Sigmoid colon (tissue), 7 donors: ENCODE measurements around the gene SLC2A13. TPM values are rescaled to one million over a fixed set of nuclear protein-coding genes. Genes with fewer than 3 reads are reported as not detected.

Source experiments
- DNase-seq: peaks from one replicate; pipeline ENCODE4 v3.0.0-alpha.2; 2019
- H3K27ac ChIP-seq, 4 donors: fragments of 200-600 bp; sonication (generic); one replicate each; pipeline ENCODE4 v1.5.1; 2016 to 2019; ENCODE audit warnings: mild to moderate bottlenecking in 1 of 4
- H3K27me3 ChIP-seq, 3 donors: fragments of 200-600 bp; sonication (generic); one replicate each; pipeline ENCODE4 v1.5.1; 2019; ENCODE audit warnings: mild to moderate bottlenecking in 1 of 3
- H3K36me3 ChIP-seq, 4 donors: fragments of 200-600 bp; sonication (generic); one replicate each; pipeline ENCODE4 v1.5.1; 2016 to 2019
- H3K4me1 ChIP-seq, 4 donors: fragments of 200-600 bp; sonication (generic); one replicate each; pipeline ENCODE4 v1.5.1; 2017 to 2019
- H3K4me3 ChIP-seq, 4 donors: fragments of 200-600 bp; sonication (generic); one replicate each; pipeline ENCODE4 v1.5.1; 2017 to 2019; ENCODE audit warnings: mild to moderate bottlenecking in 2 of 4, moderate library complexity in 1 of 4
- H3K9me3 ChIP-seq, 4 donors: fragments of 200-600 bp in 3 of 4; sonication (generic) in 3 of 4; one replicate each; pipeline versions ENCODE4 v1.5.1 to v1.6.1; 2013 to 2019
- CTCF ChIP-seq, 4 experiments: fragments of 450-650 bp in 3 of 4; fragments of 200-600 bp in 1 of 4; IDR thresholded peaks; one replicate each; pipeline ENCODE4 v1.5.1; 2016 to 2019; ENCODE audit warnings: antibody characterized with exemption in 4 of 4, mild to moderate bottlenecking in 3 of 4, moderate library complexity in 2 of 4
- EP300 ChIP-seq, 4 donors: sonication (generic); formaldehyde crosslinking; IDR thresholded peaks; one replicate each; pipeline ENCODE4 v1.6.1; 2017; ENCODE audit warnings: antibody characterized with exemption in 4 of 4
- POLR2A ChIP-seq, 2 donors: fragments of 450-650 bp; IDR thresholded peaks; one replicate each; pipeline ENCODE4 v1.6.1; 2016; ENCODE audit warnings: antibody characterized with exemption in 2 of 2, mild to moderate bottlenecking in 2 of 2, moderate library complexity in 2 of 2
- POLR2AphosphoS5 ChIP-seq, 4 donors: sonication (generic); formaldehyde crosslinking; IDR thresholded peaks; one replicate each; pipeline ENCODE4 v1.6.1; 2017; ENCODE audit warnings: antibody characterized with exemption in 4 of 4
- WGBS, 2 donors: extraction: QIAGEN DNeasy Blood & Tissue Kit; methylation state at CpG; one replicate each; pipeline ENCODE4 v1.1.7; 2013; 5-methylcytosine and 5-hydroxymethylcytosine counted together
- intact Hi-C: fragments of 100-400 bp; cut with DNase I; formaldehyde crosslinking; loops from one replicate; pipeline ENCODE4 v1.15.1; 2023
- polyA plus RNA-seq, 3 donors: library from polyadenylated mRNA; stranded (reverse); fragments of 200-250 nt; gene quantifications; one replicate each; pipeline ENCODE4 v1.2.3, GENCODE V29; 2013
- total RNA-seq, 4 donors: library from RNA; depleted of rRNA; stranded (reverse); fragments of >200 nt; gene quantifications; one replicate each; pipeline ENCODE4 v1.1.0, GENCODE V29; 2016
- donor health status: healthy with polysubstance abuse.
- donor health status: Bipolar disorder and iron deficiency.
- donor health status: healthy.

The SLC2A13 gene
- total and polyA plus RNA-seq, 7 donors, result 1.8 to 32.3 (median 20.2) TPM

GRCh38 chr12:39958377-39958776 is 147.5 kb downstream of the SLC2A13 start:
- intact Hi-C loops, result no loop called here
- WGBS, 2 donors, result 95 to 96% methylated on average over 3 of the region's 3 CpGs
- Histone ChIP-seq H3K4me3 (no peak overlapping the region), H3K27me3 (no peaks in the 10 kb centered on the region), H3K9me3 (no peaks in the 10 kb centered on the region), H3K27ac (no peak overlapping the region), H3K36me3 (no peaks in the 10 kb centered on the region), H3K4me1 (no peaks in the 10 kb centered on the region)
- no peak for TF ChIP-seq EP300 (IDR thresholded peaks at IDR 0.05)
- no peak for TF ChIP-seq POLR2A (IDR thresholded peaks at IDR 0.05)
- TF ChIP-seq CTCF (IDR thresholded peaks at IDR 0.05), result no peak
- TF ChIP-seq POLR2AphosphoS5 (IDR thresholded peaks at IDR 0.05), result no peak
- no peak for DNase-seq

GRCh38 chr12:39956725-39957124 is 149.2 kb downstream of the SLC2A13 start:
- Histone ChIP-seq H3K27ac (no peak overlapping the region), H3K4me3 (no peak overlapping the region), H3K9me3 (no peaks in the 10 kb centered on the region), H3K27me3 (no peaks in the 10 kb centered on the region), H3K4me1 (no peaks in the 10 kb centered on the region), H3K36me3 (no peaks in the 10 kb centered on the region)
- no peak for DNase-seq
- intact Hi-C loops, result no loop called here
- WGBS, 2 donors, result 95% methylated on average over 2 of the region's 2 CpGs
- no peak for TF ChIP-seq POLR2AphosphoS5 (IDR thresholded peaks at IDR 0.05)
- no peak for TF ChIP-seq POLR2A (IDR thresholded peaks at IDR 0.05)
- TF ChIP-seq EP300 (IDR thresholded peaks at IDR 0.05), result no peak
- TF ChIP-seq CTCF (IDR thresholded peaks at IDR 0.05), result no peak

GRCh38 chr12:39946361-39947280 is 159.3 kb downstream of the SLC2A13 start:
- TF ChIP-seq POLR2A (IDR thresholded peaks at IDR 0.05) (no peak), CTCF (IDR thresholded peaks at IDR 0.05) (no peak), EP300 (IDR thresholded peaks at IDR 0.05) (no peak), POLR2AphosphoS5 (IDR thresholded peaks at IDR 0.05) (no peak)
- Histone ChIP-seq H3K4me1 (no peaks in the 10 kb centered on the region), H3K27ac (no peak overlapping the region), H3K9me3 (no peaks in the 10 kb centered on the region), H3K36me3 (peaks cover 0 to 6% (median 0%) of the 10 kb centered on the region in 4 donors), H3K4me3 (no peak overlapping the region), H3K27me3 (no peaks in the 10 kb centered on the region)
- no peak for DNase-seq
- WGBS, 2 donors, result 94 to 96% methylated on average over 14 of the region's 14 CpGs
- intact Hi-C loops, result no loop called here

GRCh38 chr12:39937119-39937518 is 168.8 kb downstream of the SLC2A13 start:
- H3K36me3 ChIP-seq, result no peaks in the 10 kb centered on the region
- no peak overlapping the region for H3K27ac ChIP-seq
- TF ChIP-seq POLR2A (IDR thresholded peaks at IDR 0.05) (no peak), EP300 (IDR thresholded peaks at IDR 0.05) (no peak), CTCF (IDR thresholded peaks at IDR 0.05) (no peak), POLR2AphosphoS5 (IDR thresholded peaks at IDR 0.05) (no peak)
- intact Hi-C loops, result no loop called here
- no peaks in the 10 kb centered on the region for H3K27me3 ChIP-seq
- no peaks in the 10 kb centered on the region for H3K9me3 ChIP-seq
- H3K4me1 ChIP-seq, result no peaks in the 10 kb centered on the region
- WGBS, 2 donors, result 48 to 79% methylated on average over 1 of the region's 1 CpG
- no peak for DNase-seq
- H3K4me3 ChIP-seq, result no peak overlapping the region
